Vagina (tissue), 2 donors: ENCODE results near the gene ECT2.
"Not testable (repeated sequence)": the region's sequence is repeated elsewhere in the genome, so short reads cannot be mapped to it uniquely, and the experiment has no call there.

Experiments
- CTCF ChIP-seq, 3 experiments: fragments of 450-650 bp in 2 of 3; fragments of 200-600 bp in 1 of 3; sonication (generic) in 1 of 3; IDR thresholded peaks; one replicate each; pipeline ENCODE4 v1.5.1; 2017 to 2019; ENCODE audit warnings: antibody characterized with exemption in 3 of 3, mild to moderate bottlenecking in 2 of 3, moderate library complexity in 2 of 3
- POLR2A ChIP-seq, 2 donors: fragments of 450-650 bp; IDR thresholded peaks; one replicate each; pipeline ENCODE4 v1.6.1; 2017; ENCODE audit warnings: antibody characterized with exemption in 2 of 2, mild to moderate bottlenecking in 2 of 2, moderate library complexity in 2 of 2
- POLR2AphosphoS5 ChIP-seq, 2 donors: sonication (generic); formaldehyde crosslinking; IDR thresholded peaks; one replicate each; pipeline ENCODE4 v1.9.0; 2017; ENCODE audit warnings: antibody characterized with exemption in 2 of 2, mild to moderate bottlenecking in 2 of 2, low read depth in 1 of 2; ENCODE audit not compliant: insufficient read depth in 1 of 2

DNA sequence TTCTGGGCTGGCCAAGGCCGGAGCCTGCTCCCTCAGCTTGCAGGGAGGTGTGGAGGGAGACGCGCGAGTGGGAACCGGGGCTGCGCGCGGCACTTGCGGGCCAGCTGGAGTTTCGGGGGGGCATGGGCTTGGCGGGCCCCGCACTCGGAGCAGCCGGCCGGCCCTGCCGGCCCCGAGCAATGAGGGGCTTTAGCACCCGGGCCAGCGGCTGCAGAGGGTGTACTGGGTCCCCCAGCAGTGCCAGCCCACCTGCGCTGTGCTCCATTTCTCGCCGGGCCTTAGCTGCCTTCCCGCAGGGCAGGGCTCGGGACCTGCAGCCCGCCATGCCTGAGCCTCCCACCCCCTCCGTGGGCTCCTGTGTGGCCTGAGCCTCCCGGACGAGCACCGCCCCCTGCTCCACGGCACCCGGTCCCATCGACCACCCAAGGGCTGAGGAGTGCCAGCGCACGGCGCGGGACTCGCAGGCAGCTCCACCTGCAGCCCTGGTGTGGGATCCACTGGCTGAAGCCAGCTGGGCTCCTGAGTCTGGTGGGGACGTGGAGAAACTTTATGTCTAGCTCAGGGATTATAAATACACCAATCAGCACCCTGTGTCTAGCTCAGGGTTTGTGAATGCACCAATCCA, 116.3 kb downstream of the ECT2 start:
- not testable (repeated sequence) for TF ChIP-seq CTCF (IDR thresholded peaks at IDR 0.05); POLR2A (IDR thresholded peaks at IDR 0.05); POLR2AphosphoS5 (IDR thresholded peaks at IDR 0.05; ENCODE audit: insufficient read depth in 1 of 2, low read depth in 1 of 2)
